ENCODE results near the gene KRT17. TPM values are rescaled to one million over a fixed set of nuclear protein-coding genes. Genes with fewer than 3 reads are reported as not detected.
"Not testable (repeated sequence)": the region's sequence is repeated elsewhere in the genome, so short reads cannot be mapped to it uniquely, and the experiment has no call there.

KRT17 gene
- total and polyA plus RNA-seq, 2 donors (not counting 1 experiment from before 2014, with no cell fraction given): not detected

DNA sequence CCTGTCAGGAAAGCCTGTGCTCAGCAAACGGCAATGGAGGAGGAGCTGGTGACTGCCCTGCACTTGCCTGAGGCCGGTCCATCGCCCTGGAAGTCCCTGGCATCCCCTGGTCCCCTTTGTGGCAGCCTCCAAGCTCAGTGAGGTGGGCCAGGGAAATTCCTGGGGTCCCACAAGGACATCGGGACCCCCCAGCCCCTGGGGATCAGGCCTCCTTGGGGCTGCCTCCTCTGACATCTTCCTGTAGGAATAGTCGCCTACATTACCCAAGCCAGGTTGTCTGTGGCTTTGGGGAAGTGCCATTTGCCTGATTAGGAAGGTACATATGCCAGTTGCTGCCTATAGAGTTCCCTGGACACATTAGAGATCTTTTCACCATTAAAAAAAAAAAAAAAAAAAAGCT is 45.4 kb downstream of the KRT17 start:
- no peak overlapping the region for H3K9ac ChIP-seq (ENCODE audit: low read length)
- no peaks in the 10 kb centered on the region for H3K79me2 ChIP-seq (ENCODE audit: control insufficient read depth, insufficient read depth, low read length)
- H3K27me3 ChIP-seq (replicated peaks in 1 of 4; ENCODE audit: control extremely low read depth in 1 of 4, control insufficient read depth in 3 of 4, insufficient read depth in 4 of 4, low read length in 3 of 4): peaks cover 0 to 30% (median 10%) of the 10 kb centered on the region in 4 experiments
- H3K36me3 ChIP-seq (replicated peaks in 1 of 2; ENCODE audit: control extremely low read depth in 1 of 2, control insufficient read depth in 1 of 2, extremely low read depth in 1 of 2, insufficient read depth in 2 of 2, low read length in 1 of 2): no peaks in the 10 kb centered on the region
- Mint-ChIP-seq H3K4me1 (no peaks in the 10 kb centered on the region), H3K27me3 (peaks cover 50% of the 10 kb centered on the region), H3K4me3 (no peak overlapping the region), H3K9me3 (ENCODE audit: insufficient read depth) (no peaks in the 10 kb centered on the region), H3K27ac (no peak overlapping the region)
- intact Hi-C loops (cut with micrococcal nuclease): no loop called here
- no peak overlapping the region for H2AFZ ChIP-seq (ENCODE audit: insufficient read depth, low read depth, low read length, poor library complexity, severe bottlenecking)
- no peaks in the 10 kb centered on the region for H4K20me1 ChIP-seq (ENCODE audit: control insufficient read depth, insufficient read depth, low read length, poor library complexity, severe bottlenecking)
- ATAC-seq (ENCODE audit: low read depth): no peak
- ChIA-PET CTCF (interaction anchor here (0.8 kb wide), 1 partner anchor 9 kb away, joined by 3 read pairs; no protein-coding TSS in a partner anchor), POLR2A (no interaction called here)
- no peak overlapping the region for H3K27ac ChIP-seq (ENCODE audit: low read length in 2 of 2)
- no peak overlapping the region for H3K4me3 ChIP-seq (ENCODE audit: control extremely low read depth in 1 of 5, extremely low read depth in 1 of 5, insufficient read depth in 1 of 5, low read depth in 2 of 5, low read length in 4 of 5)
- no peaks in the 10 kb centered on the region for H3K4me1 ChIP-seq (ENCODE audit: control insufficient read depth in 2 of 2, insufficient read depth in 2 of 2, low read length in 2 of 2)
- peaks cover 0 to 10% (median 0%) of the 10 kb centered on the region in 3 donors for H3K9me3 ChIP-seq (ENCODE audit: control extremely low read depth in 1 of 3, control insufficient read depth in 2 of 3, insufficient read depth in 1 of 3, low read length in 2 of 3)
- no peak overlapping the region for H3K4me2 ChIP-seq (replicated peaks; ENCODE audit: low read depth, low read length, poor library complexity, severe bottlenecking)
- TF ChIP-seq EZH2 (IDR thresholded peaks at IDR 0.05; ENCODE audit: borderline replicate concordance, insufficient read depth, low read depth, low read length, poor library complexity, severe bottlenecking) (no peak), CTCF (IDR thresholded peaks at IDR 0.05) (no peak)
- WGBS (ENCODE audit: insufficient coverage): 94% methylated on average over 3 of the region's 5 CpGs
- DNase-seq: no peak

DNA sequence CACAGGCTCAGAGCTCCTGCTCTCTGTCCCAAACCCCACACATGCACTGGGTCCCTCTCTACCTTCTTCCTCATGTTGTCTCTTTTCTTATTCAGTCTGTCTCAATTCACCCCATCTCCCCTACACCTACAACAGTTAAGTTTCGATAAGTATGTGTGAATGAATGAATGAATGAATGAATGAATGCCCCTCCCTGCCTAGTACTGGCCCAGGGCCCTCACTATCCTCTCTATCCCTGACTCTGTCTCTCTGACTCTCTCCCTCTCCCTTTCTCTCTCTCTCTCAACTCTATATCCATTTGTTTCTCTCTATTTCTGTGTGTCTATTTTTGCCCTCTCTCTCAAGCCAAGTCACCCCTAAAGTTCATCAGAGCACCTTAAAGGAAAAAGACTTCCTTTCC is 45.8 kb downstream of the KRT17 start:
- Mint-ChIP-seq H3K4me3 (no peak overlapping the region), H3K27me3 (peaks cover 48% of the 10 kb centered on the region), H3K4me1 (no peaks in the 10 kb centered on the region), H3K27ac (no peak overlapping the region), H3K9me3 (ENCODE audit: insufficient read depth) (no peaks in the 10 kb centered on the region)
- Histone ChIP-seq H3K4me3 (ENCODE audit: control extremely low read depth in 1 of 5, extremely low read depth in 1 of 5, insufficient read depth in 1 of 5, low read depth in 2 of 5, low read length in 4 of 5) (no peak overlapping the region), H3K9ac (ENCODE audit: low read length) (no peak overlapping the region), H3K27ac (ENCODE audit: low read length in 2 of 2) (no peak overlapping the region), H3K9me3 (ENCODE audit: control extremely low read depth in 1 of 3, control insufficient read depth in 2 of 3, insufficient read depth in 1 of 3, low read length in 2 of 3) (peaks cover 0 to 10% (median 0%) of the 10 kb centered on the region in 3 donors), H3K79me2 (ENCODE audit: control insufficient read depth, insufficient read depth, low read length) (no peaks in the 10 kb centered on the region), H3K4me1 (ENCODE audit: control insufficient read depth in 2 of 2, insufficient read depth in 2 of 2, low read length in 2 of 2) (no peaks in the 10 kb centered on the region), H3K4me2 (replicated peaks; ENCODE audit: low read depth, low read length, poor library complexity, severe bottlenecking) (no peak overlapping the region), H4K20me1 (ENCODE audit: control insufficient read depth, insufficient read depth, low read length, poor library complexity, severe bottlenecking) (no peaks in the 10 kb centered on the region), H2AFZ (ENCODE audit: insufficient read depth, low read depth, low read length, poor library complexity, severe bottlenecking) (no peak overlapping the region), H3K36me3 (replicated peaks in 1 of 2; ENCODE audit: control extremely low read depth in 1 of 2, control insufficient read depth in 1 of 2, extremely low read depth in 1 of 2, insufficient read depth in 2 of 2, low read length in 1 of 2) (no peaks in the 10 kb centered on the region), H3K27me3 (replicated peaks in 1 of 4; ENCODE audit: control extremely low read depth in 1 of 4, control insufficient read depth in 3 of 4, insufficient read depth in 4 of 4, low read length in 3 of 4) (peaks cover 0 to 33% (median 10%) of the 10 kb centered on the region in 4 experiments)
- ChIA-PET POLR2A (no interaction called here), CTCF (interaction anchor here (0.8 kb wide), 1 partner anchor 9 kb away, joined by 3 read pairs; no protein-coding TSS in a partner anchor)
- no peak for TF ChIP-seq EZH2 (IDR thresholded peaks at IDR 0.05; ENCODE audit: borderline replicate concordance, insufficient read depth, low read depth, low read length, poor library complexity, severe bottlenecking)
- no peak for TF ChIP-seq CTCF (IDR thresholded peaks at IDR 0.05)
- intact Hi-C loops (cut with micrococcal nuclease): no loop called here
- ATAC-seq (ENCODE audit: low read depth) (no peak), DNase-seq (no peak)
- no CpG with 5 or more reads among the region's 1 CpG for WGBS (ENCODE audit: insufficient coverage)

DNA sequence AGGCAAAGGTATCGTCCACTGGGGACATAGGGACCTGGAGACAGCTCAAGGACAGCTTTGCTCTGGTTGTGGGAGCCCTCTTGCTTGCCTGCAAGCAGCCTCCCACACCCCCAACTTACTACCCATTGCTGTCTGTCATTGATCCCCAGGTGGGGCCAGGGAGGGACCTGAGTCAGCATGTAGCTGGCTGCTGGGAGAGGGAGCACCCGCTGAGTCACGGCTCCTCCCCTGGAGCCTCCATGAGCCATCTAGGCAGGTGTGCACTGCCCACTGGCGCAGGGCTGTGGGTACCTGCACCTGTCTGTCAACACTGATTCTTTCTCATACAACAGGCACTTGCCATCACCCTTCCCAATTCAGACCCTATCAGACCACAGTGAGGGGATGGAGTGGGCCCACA is 47.6 kb downstream of the KRT17 start:
- intact Hi-C loops (cut with micrococcal nuclease); DNase-seq; H3K4me2 ChIP-seq (replicated peaks; ENCODE audit: low read depth, low read length, poor library complexity, severe bottlenecking); H3K36me3 ChIP-seq (replicated peaks in 1 of 2; ENCODE audit: control extremely low read depth in 1 of 2, control insufficient read depth in 1 of 2, extremely low read depth in 1 of 2, insufficient read depth in 2 of 2, low read length in 1 of 2); H3K9me3 Mint-ChIP-seq (ENCODE audit: insufficient read depth); H3K9me3 ChIP-seq (ENCODE audit: control extremely low read depth in 1 of 3, control insufficient read depth in 2 of 3, insufficient read depth in 1 of 3, low read length in 2 of 3); H2AFZ ChIP-seq (ENCODE audit: insufficient read depth, low read depth, low read length, poor library complexity, severe bottlenecking); H3K4me3 ChIP-seq (ENCODE audit: control extremely low read depth in 1 of 5, extremely low read depth in 1 of 5, insufficient read depth in 1 of 5, low read depth in 2 of 5, low read length in 4 of 5); ATAC-seq (ENCODE audit: low read depth); H3K9ac ChIP-seq (ENCODE audit: low read length); CTCF ChIA-PET; H3K4me1 Mint-ChIP-seq; H4K20me1 ChIP-seq (ENCODE audit: control insufficient read depth, insufficient read depth, low read length, poor library complexity, severe bottlenecking); H3K79me2 ChIP-seq (ENCODE audit: control insufficient read depth, insufficient read depth, low read length); H3K4me3 Mint-ChIP-seq; H3K4me1 ChIP-seq (ENCODE audit: control insufficient read depth in 2 of 2, insufficient read depth in 2 of 2, low read length in 2 of 2); POLR2A ChIA-PET; H3K27ac ChIP-seq (ENCODE audit: low read length in 2 of 2); H3K27ac Mint-ChIP-seq: not testable (repeated sequence)
- 100% methylated on average over 2 of the region's 4 CpGs for WGBS (ENCODE audit: insufficient coverage)
- H3K27me3 ChIP-seq (replicated peaks in 1 of 4; ENCODE audit: control extremely low read depth in 1 of 4, control insufficient read depth in 3 of 4, insufficient read depth in 4 of 4, low read length in 3 of 4): peaks cover 0 to 48% (median 12%) of the 10 kb centered on the region in 4 experiments
- H3K27me3 Mint-ChIP-seq: peaks cover 46% of the 10 kb centered on the region
